Suppressor macrophage treated with lipopolysaccharide for 4 hours (primary cell): Measurements from ENCODE around the gene INO80D.

Source experiments
- DNase-seq: peaks from one replicate; pipeline ENCODE4 v3.0.0-alpha.2; 2020

INO80D gene

DNA sequence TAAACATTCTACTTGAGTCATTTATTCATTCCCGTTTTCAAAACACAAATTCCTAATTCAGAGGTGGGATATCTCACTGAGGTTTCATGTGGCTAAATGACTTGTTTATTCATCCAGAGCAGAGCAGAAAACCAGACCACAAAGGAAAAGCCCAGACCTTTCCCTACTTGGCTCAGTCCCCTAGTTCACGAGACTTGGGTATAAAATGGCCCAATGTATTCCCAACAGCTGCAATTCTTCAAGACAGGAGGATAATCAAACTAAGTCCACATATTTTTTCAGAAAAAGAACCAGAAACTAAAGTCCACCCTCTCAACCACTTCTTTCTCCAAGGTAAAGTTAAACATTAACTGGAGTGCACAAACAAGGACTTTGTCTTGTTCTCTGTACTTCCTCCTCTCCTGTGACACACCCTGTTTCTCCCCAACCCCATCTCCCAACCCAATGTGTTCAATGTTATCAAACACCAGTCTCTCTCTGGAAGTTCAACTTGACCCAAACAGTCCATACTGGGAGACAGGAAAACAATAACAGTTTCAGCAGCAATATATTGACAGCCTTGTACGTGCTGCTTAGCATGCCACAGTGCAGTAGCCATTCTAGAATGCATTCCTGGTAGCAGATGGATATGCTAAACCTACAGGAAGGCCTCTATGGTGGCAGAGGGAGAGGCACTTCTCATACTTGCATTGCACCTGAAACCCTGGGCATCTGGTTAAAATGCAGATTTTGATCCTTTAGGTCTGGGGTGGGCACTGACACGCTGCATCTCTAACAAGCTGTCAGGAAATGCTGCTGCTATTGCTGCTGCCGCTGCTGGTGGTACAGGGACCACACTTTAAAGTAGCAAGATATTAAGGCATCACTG is 110.7 kb downstream of the INO80D start:
- DNase-seq: no peak

DNA sequence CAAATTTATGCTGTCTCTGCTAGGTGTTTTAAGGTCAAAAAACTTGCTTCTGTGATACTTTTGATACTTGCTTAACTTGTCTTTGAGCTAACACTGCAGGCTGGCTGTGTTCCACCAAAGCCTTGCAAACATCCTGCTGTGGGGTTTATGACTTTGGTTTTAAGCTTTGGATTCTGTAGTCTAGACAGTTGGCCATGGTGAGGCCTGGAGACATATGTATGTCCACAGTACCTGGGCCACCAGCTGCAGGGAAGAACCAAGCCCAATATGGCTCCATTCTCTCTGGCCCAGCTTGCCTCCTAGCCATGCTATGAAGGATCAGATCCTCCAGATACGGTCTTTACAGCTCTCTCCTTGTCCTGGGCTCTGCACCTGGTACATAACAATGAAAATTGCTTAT is 113.9 kb downstream of the INO80D start:
- no peak for DNase-seq

DNA sequence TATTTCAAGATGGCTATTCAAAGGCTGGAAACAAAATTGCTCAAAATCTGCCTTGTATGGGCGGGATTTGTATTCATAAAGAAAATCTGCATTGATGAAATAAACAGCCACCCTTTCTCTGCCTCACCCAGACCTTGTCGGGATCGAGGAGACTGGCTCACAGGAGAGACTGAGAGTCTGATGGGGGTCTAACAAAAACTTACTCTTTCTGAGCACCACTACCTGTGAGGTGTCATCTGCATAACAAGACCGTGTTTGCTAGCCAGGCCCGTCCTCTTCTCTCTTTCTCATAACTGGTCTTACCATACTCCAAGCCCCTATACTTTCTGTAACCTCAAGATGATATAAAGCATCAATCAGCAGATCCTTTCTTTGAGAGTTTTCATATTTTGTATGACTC is 115.6 kb downstream of the INO80D start:
- no peak for DNase-seq

DNA sequence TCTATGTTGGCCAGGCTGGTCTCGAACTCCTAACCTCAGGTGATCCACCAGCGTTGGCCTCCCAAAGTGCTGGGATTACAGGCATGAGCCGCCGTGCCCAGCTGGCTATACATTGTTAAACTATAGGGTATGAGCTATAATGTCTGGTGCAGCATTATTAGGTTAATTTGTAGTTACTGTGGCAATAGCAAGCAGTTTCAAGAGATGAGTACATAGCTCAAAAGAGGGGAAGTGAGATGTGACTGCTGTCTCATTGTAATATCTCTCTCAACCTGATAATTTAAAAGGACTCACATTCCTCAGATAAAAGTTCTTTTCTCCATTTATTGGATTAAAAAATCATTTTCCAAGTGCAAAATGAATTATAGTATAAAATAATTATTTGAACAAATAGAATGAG is 116.4 kb downstream of the INO80D start:
- no peak for DNase-seq

DNA sequence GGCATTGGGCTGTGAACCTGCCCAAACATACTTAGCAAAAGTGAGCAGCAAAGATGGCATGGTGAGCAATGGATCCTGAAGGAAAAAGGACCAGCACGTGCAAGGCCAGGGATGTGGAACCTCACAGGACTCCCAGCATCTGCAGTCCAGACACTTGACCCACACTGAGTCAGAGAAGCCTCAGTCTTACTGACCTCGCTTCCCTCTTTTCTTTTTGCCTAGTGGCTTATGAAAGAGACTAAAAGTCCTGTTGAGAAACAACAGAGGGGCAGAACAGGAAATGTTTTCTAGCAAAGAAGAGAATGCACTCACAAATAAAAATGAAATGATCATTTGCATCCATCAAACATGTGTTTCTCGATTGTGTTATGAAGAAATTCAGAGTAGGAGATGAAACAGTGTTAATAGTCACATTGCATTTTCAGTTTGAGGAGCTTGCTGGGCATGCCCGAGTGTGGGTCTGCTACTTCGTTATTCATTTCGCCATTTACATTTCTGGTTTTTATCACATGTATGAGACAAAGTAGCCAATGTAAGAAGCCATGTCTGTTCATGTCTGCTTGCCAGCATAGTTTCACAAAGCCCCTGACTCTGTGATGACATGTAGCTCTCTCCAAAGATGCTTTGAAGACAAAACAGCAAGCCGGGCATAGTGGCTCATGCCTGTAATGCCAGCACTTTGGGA is 118.4 kb downstream of the INO80D start:
- DNase-seq: peak; percentile 62

DNA sequence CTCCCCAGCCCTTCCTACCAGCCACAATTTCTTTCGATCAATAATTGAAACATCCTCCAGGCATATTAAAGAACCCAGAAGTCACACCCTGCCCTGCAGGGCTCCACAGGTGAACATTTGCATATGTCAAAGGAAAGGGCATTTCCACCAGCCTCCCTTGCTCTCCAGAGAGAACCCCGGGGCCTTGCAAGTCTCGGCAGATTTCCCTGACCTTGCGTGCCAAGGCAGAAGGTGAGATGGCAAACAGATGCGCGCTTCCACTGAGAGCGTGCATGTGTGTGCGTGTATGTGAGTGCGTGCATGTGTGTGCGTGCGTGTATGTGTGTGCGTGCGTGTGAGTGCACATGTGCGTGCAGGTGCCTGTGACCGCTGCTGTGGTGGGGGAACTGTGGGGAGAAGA is 120.3 kb downstream of the INO80D start:
- DNase-seq: no peak

DNA sequence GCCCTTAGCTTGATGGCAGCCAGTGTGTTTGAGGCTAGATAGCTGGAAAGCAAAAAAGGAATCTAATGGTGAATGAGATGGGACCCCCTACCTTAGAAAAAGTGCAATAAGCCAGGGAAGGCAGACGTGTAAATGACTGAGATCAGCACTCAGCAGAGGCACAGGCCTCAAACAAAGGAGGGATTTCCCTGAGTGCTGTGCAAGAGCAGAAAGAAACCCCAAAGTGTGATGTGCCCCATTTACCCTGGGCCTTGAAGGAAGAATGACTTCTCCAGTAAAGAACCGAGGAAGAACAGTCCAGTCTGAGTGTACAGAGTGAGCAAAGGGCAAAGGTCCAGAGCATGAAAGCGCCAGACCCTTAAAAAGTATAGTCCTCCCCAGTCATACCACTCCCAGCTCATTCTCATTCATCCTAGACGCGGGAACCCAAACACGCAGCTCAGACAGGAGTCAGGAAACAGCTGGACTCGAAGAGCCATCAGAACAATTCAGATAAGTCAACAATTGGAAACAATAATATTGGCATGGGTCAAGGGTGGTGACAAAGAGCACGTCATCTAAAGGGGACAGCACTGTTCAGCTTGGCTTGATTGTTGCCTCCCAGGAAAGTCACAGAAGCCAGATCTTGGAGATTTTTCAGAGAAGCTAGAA is 121.7 kb downstream of the INO80D start:
- DNase-seq: no peak

DNA sequence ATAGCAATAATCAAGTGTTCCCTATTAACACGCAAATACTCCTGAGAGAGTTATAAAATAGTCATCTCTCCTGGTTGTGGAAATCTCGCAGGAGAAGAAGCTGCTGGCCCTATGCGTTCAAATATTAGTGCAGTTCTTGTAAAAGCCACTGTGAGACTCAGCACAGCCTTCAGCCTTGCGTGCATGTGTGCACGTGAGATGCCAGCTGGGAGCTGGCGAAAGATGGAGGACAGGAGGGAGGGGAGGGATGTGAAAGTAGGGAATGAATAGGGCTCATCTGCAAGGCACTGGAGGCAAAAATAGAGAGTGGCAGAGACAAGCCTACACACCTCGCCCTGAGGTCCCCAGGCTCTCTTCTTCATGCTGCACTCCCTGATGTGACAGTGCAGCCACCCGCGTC is 126.5 kb downstream of the INO80D start:
- DNase-seq: no peak

DNA sequence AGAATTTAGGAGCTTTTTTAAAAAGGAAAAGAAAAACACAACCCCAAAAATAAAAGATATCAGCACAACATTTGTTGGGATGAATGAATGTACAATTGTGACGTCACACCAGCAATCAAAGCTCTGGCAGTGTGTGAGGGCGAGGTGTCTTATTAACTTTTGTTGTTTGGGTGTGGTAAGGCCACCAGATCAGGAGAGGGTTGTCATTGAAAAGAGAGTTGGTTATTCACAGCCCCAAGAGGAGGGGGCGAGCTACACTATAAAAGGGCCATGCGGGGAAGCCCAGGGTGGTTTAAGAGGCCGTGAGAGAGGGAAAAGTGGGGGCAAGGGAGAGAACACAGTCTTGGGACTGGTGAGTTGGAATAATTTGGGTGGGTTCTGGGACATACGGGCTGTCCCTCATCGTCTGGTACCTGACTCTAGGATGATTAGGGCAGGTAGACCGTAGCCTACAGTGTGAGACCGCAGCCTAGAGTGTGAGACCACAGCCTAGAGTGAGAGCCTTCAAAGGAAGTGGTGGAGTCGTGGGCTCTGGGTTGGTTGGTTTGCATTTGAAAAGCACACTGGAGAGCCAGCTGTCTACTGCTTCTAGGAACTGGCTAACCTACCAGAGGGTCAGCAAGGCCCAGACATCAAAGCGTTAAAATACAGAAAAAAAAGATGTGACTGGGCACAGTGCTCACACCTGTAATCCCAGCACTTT is 128.4 kb downstream of the INO80D start:
- DNase-seq: no peak

DNA sequence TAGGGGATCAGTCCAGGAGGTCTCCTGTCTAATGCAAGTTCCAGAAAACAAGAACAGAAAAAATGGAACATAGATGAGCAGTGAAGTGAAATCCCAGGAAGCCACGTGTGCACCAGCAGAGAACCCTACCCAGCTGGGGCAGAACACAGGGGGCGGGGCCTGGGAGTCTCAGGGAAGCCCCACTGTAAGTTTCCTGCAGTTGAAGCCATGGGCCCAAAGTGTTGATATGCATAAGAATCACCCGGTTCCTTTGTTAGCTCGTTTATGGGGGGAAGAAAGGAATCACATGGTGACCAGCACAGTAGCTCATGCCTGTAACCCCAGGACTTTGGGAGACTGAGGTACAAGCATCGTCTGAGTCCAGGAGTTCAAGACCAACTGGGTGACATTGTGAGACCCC is 131.3 kb downstream of the INO80D start:
- no peak for DNase-seq

DNA sequence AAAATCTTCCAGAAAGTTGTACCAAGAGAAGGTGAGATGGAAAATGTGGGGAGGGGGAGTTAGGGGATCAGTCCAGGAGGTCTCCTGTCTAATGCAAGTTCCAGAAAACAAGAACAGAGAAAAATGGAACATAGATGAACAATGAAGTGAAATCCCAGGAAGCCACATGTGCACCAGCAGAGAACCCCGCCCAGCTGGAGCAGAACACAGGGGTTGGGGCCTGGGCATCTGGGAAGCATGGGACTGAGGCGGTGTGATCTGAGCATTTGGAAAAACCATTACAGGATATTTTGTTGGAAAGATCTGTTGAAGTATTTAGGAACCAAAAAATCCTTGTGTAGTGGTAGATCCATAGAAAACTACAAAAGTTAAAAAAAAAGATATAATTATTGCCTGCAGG is 133.7 kb downstream of the INO80D start:
- no peak for DNase-seq

DNA sequence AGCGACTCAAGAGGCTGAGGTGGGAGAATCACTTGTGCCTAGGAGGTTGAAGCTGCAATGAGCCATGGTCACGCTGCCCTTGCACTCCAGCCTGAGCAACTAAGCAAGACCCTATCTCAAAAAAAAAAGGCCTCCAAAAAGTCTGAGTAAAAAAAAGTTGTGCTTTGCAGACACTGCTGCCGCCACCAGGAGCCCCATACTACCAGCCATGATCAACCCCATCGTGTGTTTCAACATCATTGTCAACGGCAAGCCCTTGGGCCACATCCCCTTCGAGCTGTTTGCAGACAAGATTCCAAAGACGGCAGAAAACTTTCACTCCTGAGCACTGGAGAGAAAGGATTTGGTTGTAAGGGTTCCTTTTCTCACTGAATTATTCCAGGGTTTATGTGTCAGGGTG is 137.1 kb downstream of the INO80D start:
- no peak for DNase-seq

DNA sequence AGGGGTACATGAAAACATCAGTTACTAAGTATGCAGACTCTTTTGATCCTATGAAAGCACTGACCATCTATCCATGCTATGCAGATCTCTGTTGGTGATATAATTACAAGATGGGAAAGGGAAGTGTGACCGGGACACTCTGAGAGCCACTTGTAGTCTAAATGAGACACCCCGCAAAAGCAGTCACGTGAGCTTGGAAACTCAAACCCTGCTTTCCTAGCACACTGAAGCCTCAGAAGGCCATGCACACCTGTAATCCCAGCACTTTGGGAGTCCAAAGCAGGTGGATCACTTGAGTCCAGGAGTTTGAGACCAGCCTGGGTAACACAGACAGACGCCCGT is 137.5 kb downstream of the INO80D start:
- no peak for DNase-seq

DNA sequence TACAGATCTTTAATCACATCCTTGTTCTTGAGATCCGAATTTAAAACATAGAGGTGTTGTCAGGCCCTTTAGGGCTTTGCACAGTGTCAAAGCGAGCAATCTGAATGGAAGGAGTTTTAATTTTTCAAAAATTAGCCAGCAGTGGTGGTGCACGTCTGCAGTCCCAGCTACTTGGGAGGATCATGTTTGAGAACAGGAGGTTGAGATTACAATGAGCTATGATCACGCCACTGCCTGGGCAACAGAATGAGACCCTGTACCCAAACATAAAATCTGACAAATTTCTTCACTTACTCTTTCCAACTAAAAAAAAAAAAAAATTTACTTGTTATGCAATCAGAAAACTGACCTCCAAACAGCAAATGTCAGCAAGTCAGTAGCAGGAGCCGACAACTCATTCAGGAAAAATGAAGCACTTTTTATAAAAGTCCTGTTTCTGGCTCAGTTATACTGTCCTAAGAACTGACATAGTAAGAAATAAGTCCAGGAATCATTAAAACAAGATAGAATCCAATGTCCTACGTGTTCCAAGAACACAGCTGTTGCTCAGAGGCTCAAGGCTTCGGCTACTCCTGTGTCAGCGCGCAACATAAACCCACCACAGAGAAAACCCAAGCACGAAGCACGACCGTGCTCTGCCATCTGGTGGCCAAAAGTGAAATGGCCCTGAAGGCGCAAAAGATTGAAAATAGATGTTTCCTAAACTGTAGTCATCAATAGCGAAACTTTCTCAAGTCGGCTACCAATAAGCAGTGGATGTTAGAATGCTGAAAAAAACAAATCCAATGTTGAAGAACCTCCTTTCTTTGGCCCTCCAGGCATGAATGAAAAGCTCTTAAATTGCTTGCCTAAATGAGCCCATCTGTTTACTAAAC is 138.1 kb downstream of the INO80D start:
- DNase-seq: peak; percentile 72

DNA sequence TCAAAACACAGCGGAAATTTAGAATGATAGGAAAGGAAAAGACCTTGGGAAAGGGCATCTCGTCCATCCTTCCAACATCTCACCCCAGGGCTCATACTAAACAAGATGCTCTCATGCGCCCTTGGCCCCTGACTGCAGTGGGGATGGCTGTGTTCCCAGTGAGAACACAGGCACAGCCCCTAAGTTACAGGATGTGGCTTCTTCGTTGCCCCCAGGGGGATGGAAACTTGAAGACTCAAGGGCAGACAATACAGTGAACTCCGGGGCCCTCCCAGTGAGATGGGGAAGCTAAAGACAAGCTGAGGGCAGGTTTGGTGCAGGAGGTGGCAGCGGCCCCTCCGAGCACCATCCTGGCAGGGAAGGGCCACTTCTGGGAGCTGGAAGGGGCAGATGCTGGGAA is 139.7 kb downstream of the INO80D start:
- no peak for DNase-seq
